Activated B cell treated with CpG ODN at 0.5 μM for 24 hours (primary cell): Measurements from ENCODE around the gene FNDC3A. TPM values are rescaled to one million over a fixed set of nuclear protein-coding genes. Genes with fewer than 3 reads are reported as not detected.

Experiments used
- ATAC-seq: fragments of 200-7000 bp; cut with Tn5 transposase; one replicate; pipeline ENCODE4 v1.10.0; 2021; ENCODE audit warnings: low read depth, mild to moderate bottlenecking, moderate library complexity
- CTCF ChIA-PET: fragments of 350-600 bp; sonication (Branson Sonifier 250); formaldehyde crosslinking; loops from one replicate; lab custom pipeline; 2021; ENCODE audit warnings: antibody characterized with exemption; lab: Charles Lee
- POLR2A ChIA-PET: fragments of 350-600 bp; sonication (Branson Sonifier 250); formaldehyde crosslinking; loops from one replicate; lab custom pipeline; 2021; ENCODE audit warnings: antibody characterized with exemption; lab: Charles Lee
- DNase-seq: peaks from one replicate; pipeline ENCODE4 v3.0.0; 2022
- H3K27ac Mint-ChIP-seq: one replicate; pipeline ENCODE4 v1.8.0; 2020; ENCODE audit warnings: mixed read lengths
- H3K27me3 Mint-ChIP-seq: one replicate; pipeline ENCODE4 v1.8.0; 2021; ENCODE audit warnings: mixed read lengths
- H3K36me3 Mint-ChIP-seq: one replicate; pipeline ENCODE4 v1.8.0; 2021; ENCODE audit warnings: low read depth, mixed read lengths
- H3K4me1 Mint-ChIP-seq: one replicate; pipeline ENCODE4 v1.8.0; 2021; ENCODE audit warnings: mixed read lengths
- H3K4me3 Mint-ChIP-seq: one replicate; pipeline ENCODE4 v1.8.0; 2020; ENCODE audit warnings: mild to moderate bottlenecking, mixed read lengths
- H3K9me3 Mint-ChIP-seq: one replicate; pipeline ENCODE4 v1.8.0; 2020; ENCODE audit warnings: mixed read lengths
- CTCF ChIP-seq: fragments of 200-600 bp; IDR thresholded peaks from one replicate; pipeline ENCODE4 v1.8.0; 2022; ENCODE audit warnings: antibody characterized with exemption, mild to moderate bottlenecking
- intact Hi-C: fragments of 100-400 bp; cut with micrococcal nuclease; formaldehyde crosslinking; loops from one replicate; pipeline ENCODE4 v1.15.1; 2024
- total RNA-seq: library from RNA; stranded (reverse); gene quantifications from 2 replicates; pipeline ENCODE4 v1.2.3, GENCODE V29; 2022

The FNDC3A gene
- total RNA-seq, 1 donor from 2014 or later: 34.1 TPM

- intact Hi-C loops: no loop called here
- H3K36me3 Mint-ChIP-seq: no peaks in the 10 kb centered on the region
- DNase-seq (no peak), ATAC-seq (no peak)
- H3K4me1 Mint-ChIP-seq: no peaks in the 10 kb centered on the region
- no peak overlapping the region for H3K27ac Mint-ChIP-seq
- H3K27me3 Mint-ChIP-seq: peaks cover 10% of the 10 kb centered on the region
- no peak for TF ChIP-seq CTCF
- ChIA-PET CTCF (no interaction called here), POLR2A (no interaction called here)
- H3K9me3 Mint-ChIP-seq: no peaks in the 10 kb centered on the region
- H3K4me3 Mint-ChIP-seq: no peak overlapping the region
Measured at GRCh38 chr13:48950501-48950875, 25.2 kb upstream of the FNDC3A start.

GRCh38 chr13:48954081-48954480 is 21.6 kb upstream of the FNDC3A start:
- TF ChIP-seq CTCF: no peak
- no peaks in the 10 kb centered on the region for H3K36me3 Mint-ChIP-seq
- CTCF ChIA-PET: no interaction called here
- no peaks in the 10 kb centered on the region for H3K4me1 Mint-ChIP-seq
- ATAC-seq (no peak), DNase-seq (no peak)
- POLR2A ChIA-PET: no interaction called here
- no peak overlapping the region for H3K27ac Mint-ChIP-seq
- H3K27me3 Mint-ChIP-seq: peaks cover 6% of the 10 kb centered on the region
- intact Hi-C loops: no loop called here
- H3K9me3 Mint-ChIP-seq: no peaks in the 10 kb centered on the region
- H3K4me3 Mint-ChIP-seq: no peak overlapping the region

GRCh38 chr13:48955536-48955935 is 20.2 kb upstream of the FNDC3A start:
- Mint-ChIP-seq H3K9me3 (no peaks in the 10 kb centered on the region), H3K27ac (no peak overlapping the region), H3K4me1 (no peaks in the 10 kb centered on the region), H3K36me3 (no peaks in the 10 kb centered on the region), H3K27me3 (peaks cover 6% of the 10 kb centered on the region), H3K4me3 (no peak overlapping the region)
- ATAC-seq: no peak
- no peak for TF ChIP-seq CTCF
- no peak for DNase-seq
- intact Hi-C loops: no loop called here
- ChIA-PET POLR2A (no interaction called here), CTCF (no interaction called here)

GRCh38 chr13:48961379-48961778 is 14.3 kb upstream of the FNDC3A start:
- H3K27ac Mint-ChIP-seq: no peak overlapping the region
- no peak for DNase-seq
- no peaks in the 10 kb centered on the region for H3K36me3 Mint-ChIP-seq
- POLR2A ChIA-PET: no interaction called here
- intact Hi-C loops: no loop called here
- TF ChIP-seq CTCF: no peak
- ATAC-seq: no peak
- CTCF ChIA-PET: no interaction called here
- H3K27me3 Mint-ChIP-seq: no peaks in the 10 kb centered on the region
- peaks cover 3% of the 10 kb centered on the region for H3K4me1 Mint-ChIP-seq
- no peaks in the 10 kb centered on the region for H3K9me3 Mint-ChIP-seq
- no peak overlapping the region for H3K4me3 Mint-ChIP-seq

GRCh38 chr13:48962281-48962680 is 13.4 kb upstream of the FNDC3A start:
- POLR2A ChIA-PET: no interaction called here
- no peaks in the 10 kb centered on the region for H3K27me3 Mint-ChIP-seq
- no peak overlapping the region for H3K4me3 Mint-ChIP-seq

More at GRCh38 chr13:48962281-48962680, 13.4 kb upstream of the FNDC3A start:
- DNase-seq (no peak), ATAC-seq (no peak)
- peaks cover 3% of the 10 kb centered on the region for H3K4me1 Mint-ChIP-seq
- H3K27ac Mint-ChIP-seq: no peak overlapping the region
- no peak for TF ChIP-seq CTCF
- intact Hi-C loops: no loop called here
- no peaks in the 10 kb centered on the region for H3K36me3 Mint-ChIP-seq
- CTCF ChIA-PET: no interaction called here
- H3K9me3 Mint-ChIP-seq: no peaks in the 10 kb centered on the region
